GM18951 (cell line): ENCODE data around the gene PARVG.

ENCODE experiments used
- POLR2A ChIP-seq: IDR thresholded peaks from 4 replicates; pipeline ENCODE4 v1.6.1; 2011; ENCODE audit warnings: mild to moderate bottlenecking; ENCODE audit not compliant: insufficient read length, insufficient read depth; ENCODE audit errors: extremely low read depth
- in situ Hi-C: fragments of 300-500 bp; cut with MboI; formaldehyde crosslinking; loops from one replicate; pipeline ENCODE4 v1.12.0; 2022; ENCODE audit warnings: low sequenced_read_pairs, mixed read lengths, inconsistent platforms; ENCODE audit not compliant: unreplicated experiment

The PARVG gene

DNA sequence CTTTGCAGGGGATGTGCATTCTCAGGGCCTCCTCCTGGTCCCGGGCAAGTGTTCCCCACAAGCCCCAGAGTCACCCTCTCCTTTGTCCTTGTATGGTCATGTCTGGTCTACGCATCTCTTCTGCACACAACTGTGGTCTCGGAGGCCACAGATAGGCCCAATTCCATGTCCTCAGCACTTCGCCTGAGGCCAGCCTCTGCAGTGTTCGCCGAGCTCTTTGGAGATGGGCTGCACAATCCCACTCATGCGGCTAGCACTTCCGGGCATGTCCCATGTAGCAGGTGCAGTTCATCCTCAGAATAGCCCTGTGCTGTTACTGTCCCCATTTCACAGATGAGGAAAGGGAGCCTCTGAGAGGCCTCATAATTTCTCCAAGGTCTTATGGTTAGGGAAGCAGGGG, 7.6 kb downstream of the PARVG start:
- no peak for TF ChIP-seq POLR2A
- in situ Hi-C loops: no loop called here

DNA sequence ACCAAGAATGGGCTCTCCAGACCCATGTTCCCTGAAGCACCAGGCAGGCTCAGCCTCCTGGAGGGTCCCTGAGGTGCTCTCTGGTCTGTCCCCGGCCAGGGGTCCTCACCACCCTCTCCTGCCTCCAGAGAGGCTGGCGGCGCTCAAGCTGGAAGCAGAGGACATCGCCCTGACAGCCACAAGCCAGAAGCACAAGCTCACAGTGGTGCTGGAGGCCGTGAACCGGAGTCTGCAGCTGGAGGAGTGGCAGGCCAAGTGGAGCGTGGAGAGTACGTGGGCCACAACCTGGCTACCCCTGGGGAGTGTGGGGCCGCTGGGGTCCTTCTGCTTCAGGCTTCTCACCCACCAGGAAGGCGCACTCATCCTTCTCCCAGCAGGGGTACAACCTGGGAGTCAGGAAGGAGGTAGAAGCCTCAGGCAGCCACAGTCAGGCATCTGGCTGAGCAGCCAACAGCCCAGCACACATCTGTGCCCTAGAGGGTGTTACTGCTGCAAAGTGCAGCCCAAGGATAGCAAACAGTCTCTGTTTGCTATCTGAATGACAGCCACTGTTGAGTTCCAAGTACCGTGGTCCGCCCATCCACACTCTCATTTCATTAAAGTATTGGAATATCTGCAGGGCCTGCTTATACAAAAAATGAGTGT, 8.4 kb downstream of the PARVG start:
- in situ Hi-C loops: no loop called here
- no peak for TF ChIP-seq POLR2A

DNA sequence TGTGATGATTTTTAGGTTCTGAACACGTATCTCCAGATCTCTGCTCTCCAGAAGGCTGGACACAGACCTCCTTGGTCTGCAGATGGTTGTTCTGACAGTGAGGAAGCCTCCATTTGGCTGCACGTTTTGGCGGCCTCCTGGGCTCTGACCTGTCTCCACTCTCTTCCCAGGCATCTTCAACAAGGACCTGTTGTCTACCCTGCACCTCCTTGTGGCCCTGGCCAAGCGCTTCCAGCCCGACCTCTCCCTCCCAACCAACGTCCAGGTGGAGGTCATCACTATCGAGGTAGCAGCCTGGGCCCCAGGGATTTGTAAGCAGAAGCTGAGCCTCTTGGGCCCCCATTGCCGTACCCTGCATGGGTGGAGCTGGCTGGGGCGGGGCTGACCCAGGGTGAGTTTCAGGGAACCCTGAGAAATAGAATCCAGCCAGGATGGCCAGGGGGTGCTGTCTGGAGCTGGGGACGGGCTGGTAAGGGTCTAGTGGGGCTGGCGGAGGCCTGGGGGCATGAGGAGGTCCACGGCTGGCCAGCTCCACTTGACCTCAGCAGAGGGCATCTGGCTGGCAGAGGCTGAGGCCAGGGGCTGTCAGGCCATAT, 9.8 kb downstream of the PARVG start:
- TF ChIP-seq POLR2A: no peak
- in situ Hi-C loops: no loop called here

DNA sequence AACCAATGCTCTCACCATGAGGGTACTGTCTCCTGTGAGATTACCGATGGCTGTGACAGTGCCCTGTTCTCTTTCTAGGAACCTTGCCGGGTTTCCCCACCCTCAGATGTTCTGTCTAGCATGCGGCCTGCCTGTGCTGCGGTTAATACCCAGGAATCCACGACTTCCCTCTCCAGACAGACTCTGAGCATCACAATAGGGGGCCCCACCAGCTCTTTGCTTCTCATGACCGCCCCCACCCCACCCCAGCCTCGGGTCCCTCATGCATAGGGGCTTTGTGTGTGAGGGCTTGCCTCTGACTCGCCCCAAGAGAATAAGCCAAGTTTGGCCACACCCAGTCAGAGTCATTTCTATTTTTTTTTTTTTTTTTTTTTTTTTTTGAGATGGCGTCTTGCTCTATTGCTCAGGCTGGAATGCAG, 10.3 kb downstream of the PARVG start:
- in situ Hi-C loops: no loop called here

DNA sequence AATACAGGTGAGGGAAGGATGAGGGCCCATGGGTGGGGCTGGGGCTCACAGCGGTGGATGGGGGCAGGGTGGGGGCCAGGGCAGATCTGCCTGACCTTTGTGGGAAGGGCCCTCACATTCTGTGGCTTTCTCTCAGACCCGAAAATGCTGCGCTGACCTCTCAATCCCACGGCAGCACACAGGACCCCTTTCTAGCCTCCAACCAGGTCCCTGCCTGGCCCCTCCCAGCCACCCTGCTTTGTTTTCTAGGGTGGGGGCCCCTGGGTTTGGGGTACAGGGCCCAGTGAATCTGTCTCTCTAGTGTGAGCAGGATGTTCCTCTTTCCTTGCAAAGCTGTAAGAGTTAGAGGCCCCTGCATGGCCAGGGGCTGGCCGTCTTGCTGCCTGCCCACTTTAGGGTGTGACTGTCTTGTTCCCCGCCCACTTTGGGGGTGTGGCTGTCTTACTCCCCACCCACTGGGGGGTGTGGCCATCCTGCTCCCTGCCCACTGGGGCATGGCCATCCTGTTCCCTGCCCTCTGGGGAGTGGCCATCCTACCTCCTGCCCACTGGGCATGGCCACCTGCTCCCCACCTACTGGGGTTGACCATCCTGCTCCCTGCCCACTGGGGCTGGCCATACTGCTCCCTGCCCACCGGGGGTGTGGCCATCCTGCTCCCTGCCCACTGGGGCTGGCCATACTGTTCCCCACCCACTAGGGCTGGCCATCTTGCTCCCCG, 11.5 kb downstream of the PARVG start:
- in situ Hi-C loops: no loop called here
- TF ChIP-seq POLR2A: no peak

More for the DNA sequence above, 10.3 kb downstream of the PARVG start:
- no peak for TF ChIP-seq POLR2A

DNA sequence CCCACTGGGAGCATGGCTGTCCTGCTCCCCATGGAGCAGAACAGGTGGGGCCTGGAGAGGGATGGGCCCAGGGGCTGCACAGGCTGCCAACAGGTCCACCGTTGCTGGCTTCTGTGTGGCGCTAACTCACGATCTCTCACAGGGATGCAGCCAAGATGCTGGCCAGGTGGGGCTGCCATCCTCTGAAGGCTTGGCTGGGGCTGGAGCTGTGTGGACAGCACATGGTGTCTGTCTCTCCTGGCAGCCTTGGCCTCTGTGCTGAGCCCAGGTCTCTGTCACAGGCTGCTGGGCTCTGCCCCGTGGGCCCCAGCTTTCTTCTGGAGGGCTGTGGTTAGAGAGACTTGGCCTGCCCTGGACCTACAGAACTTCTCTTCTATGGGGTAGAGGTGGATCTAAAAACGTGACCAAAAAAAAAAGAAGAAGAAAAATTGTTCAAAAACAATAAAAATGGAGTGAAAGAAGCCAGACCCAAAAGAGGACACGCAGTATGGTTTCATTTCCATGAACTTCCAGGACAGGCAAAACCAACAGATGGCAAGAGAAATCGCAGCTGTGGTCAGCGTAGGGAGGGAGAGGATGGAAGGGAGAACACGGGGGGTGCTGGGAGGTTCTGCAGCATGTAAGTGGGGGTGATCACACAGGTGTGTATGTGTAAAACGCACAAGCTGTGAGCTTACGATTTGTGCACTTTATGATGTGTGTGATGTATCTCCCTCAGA, 12.2 kb downstream of the PARVG start:
- in situ Hi-C loops: no loop called here
- no peak for TF ChIP-seq POLR2A

DNA sequence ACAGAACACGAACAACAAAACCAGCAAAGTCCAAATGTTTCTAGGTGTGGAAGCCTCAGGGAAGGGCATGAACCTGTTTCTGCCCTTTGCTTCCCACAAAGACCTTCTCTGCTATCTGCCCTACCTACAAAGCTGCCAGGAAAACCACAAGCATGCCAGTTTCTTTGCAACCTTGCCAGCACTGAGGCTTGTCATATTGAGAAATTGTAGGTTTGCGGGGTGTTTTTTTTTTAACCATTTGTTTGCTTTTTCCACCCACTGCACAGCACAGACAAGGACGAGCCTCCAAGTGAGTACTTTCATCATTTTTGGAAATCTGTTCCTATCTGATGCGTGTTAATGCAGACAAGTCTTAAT, 12.8 kb downstream of the PARVG start:
- in situ Hi-C loops: no loop called here
- no peak for TF ChIP-seq POLR2A

DNA sequence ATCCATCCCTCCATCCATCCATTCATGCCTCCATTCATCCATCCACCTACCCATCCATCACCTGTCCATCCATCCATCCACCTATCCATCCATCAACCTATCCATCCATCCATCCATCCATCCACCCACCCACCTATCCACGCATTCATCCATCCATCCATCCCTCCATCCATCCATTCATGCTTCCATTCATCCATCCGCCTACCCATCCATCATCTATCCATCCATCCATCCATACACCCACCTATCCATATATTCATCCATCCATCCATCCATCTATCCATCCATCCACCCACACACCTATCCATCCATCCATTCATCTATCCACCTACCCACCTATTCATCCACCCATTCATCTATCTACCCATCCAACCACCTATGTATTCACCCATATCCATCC, 13.8 kb downstream of the PARVG start:
- in situ Hi-C loops: no loop called here
- no peak for TF ChIP-seq POLR2A

DNA sequence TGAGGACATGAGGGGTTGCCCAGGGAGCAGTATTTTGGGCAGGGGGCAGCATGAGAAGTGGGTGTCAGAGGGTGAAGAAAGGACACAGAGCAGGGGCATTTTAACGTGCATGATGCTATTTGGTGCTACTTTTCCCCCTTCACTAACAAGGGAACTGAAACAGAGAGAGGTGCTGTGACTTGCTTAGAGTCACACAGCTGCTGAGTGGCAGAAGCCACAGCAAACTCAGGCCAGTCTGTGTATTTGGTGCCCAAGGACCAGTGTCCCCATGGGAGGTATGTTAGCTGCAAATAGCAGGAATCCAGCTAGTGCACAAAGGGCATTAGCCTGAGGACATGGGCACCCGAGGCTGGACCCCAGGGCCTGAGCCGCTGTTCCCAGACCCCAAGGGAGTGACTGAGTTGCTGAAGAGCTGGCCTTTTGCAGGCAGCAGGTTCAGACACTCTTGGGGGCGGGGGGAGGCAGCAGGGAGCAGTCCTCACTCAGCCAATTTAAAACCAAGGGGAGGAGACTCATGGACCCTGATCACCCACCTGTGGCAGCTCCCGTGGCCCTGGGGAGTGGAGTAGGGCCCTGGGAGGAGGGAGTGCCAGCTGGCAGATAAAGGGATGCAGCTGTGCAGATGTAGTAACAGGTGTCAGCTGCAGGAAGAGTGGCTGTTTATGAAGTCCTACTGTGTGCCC, 14.6 kb downstream of the PARVG start:
- TF ChIP-seq POLR2A: no peak
- in situ Hi-C loops: no loop called here

DNA sequence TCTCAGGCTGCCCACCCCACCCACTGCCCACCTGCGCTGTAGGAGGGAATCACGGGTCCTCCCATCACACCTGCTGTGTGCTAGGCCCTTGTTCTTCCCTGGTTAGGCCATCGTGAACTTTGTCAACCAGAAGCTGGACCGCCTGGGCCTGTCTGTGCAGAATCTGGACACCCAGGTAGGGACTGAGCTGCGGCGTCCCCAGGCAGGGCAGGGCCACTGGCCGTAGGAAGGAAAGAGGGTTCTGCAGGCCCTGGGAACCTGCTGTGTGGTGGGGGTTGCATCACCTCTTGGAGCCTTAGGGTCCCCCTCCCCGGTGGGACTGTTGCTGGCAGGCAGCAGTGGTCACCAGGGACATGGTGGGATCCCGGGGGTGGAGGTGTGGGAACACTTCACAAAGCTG, 15.5 kb downstream of the PARVG start:
- TF ChIP-seq POLR2A: no peak

DNA sequence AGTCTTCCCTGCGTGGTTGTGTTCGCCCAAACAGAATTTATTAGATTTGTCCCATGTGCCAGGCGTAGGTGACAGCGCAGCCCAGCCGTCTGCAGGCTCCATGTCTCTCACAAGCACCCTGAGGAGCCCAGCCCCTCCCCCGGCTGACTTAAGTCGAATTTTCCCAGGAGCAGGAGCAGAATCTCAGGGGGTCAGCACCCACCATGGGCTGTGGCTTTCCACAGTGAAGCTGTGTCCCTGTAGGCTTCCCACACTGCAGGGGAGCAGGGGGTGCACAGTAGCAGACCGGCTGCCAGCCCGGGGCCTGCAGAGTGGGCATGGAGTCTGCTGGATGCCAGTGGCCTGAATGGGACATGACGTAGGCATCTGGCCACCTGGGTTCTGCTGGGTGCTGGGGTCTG, 16.0 kb downstream of the PARVG start:
- no peak for TF ChIP-seq POLR2A
- in situ Hi-C loops: no loop called here

More for the DNA sequence above, 15.5 kb downstream of the PARVG start:
- in situ Hi-C loops: no loop called here

DNA sequence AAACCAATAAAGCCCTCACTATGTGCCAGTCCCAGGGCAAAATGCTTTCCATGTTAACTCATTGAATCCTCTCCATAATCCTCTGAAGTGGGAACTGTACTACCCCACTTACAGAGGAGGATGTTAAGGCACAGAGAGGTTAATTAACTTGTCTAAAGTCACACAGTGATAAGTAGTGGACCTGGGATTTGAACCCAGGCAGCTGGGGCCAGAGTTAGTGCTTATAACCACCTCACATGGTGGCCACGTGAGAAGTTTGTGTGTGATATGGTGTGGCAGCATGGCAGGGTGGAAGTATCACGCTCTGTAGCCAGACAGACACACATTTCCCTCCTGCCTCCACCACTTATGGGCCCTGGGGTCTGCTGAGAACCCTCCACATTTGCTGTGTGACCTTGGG, 16.5 kb downstream of the PARVG start:
- no peak for TF ChIP-seq POLR2A
- in situ Hi-C loops: no loop called here

DNA sequence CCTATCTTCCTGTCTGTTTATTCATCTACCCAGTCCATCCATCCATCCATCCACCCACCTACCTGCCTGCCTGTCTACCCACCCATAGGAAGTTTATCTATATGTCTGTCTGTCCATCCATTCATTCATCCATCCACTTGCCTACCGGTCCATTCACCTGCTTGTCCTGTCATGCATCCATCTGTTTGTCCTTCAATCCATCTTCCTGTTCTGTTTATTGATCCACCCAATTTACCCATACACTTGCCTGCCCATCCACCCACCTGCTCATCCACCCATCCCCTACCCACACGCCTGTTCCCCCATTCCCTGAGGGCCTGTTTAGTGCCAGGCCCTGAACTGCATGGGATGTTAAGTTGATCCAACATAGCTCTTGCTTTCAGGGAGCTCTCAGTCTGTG, 18.4 kb downstream of the PARVG start:
- in situ Hi-C loops: no loop called here

More for the DNA sequence above, 18.4 kb downstream of the PARVG start:
- TF ChIP-seq POLR2A: no peak
